ES-I3 (cell line): ENCODE results near the gene KSR1.
A peak's percentile ranks its signal among the peaks of the same experiment; 100 is the strongest.
"Not testable (repeated sequence)": the region's sequence is repeated elsewhere in the genome, so short reads cannot be mapped to it uniquely, and the experiment has no call there.

Experiments used
- H3K36me3 ChIP-seq: 2 replicates; pipeline ENCODE4 v1.6.1; 2013; ENCODE audit warnings: mild to moderate bottlenecking, low read length, control low read depth, moderate library complexity; ENCODE audit not compliant: insufficient read depth
- H3K4me1 ChIP-seq: 2 replicates; pipeline ENCODE4 v1.6.1; 2013; ENCODE audit warnings: mild to moderate bottlenecking, control low read depth, low read length; ENCODE audit not compliant: insufficient read depth
- H3K9ac ChIP-seq: 2 replicates; pipeline ENCODE4 v1.6.1; 2013; ENCODE audit warnings: low read depth, mild to moderate bottlenecking, low read length, moderate library complexity
- H3K9me3 ChIP-seq: 2 replicates; pipeline ENCODE4 v1.6.1; 2013; ENCODE audit warnings: mild to moderate bottlenecking, low read length, moderate library complexity; ENCODE audit not compliant: control insufficient read depth, insufficient read depth

The KSR1 gene

DNA sequence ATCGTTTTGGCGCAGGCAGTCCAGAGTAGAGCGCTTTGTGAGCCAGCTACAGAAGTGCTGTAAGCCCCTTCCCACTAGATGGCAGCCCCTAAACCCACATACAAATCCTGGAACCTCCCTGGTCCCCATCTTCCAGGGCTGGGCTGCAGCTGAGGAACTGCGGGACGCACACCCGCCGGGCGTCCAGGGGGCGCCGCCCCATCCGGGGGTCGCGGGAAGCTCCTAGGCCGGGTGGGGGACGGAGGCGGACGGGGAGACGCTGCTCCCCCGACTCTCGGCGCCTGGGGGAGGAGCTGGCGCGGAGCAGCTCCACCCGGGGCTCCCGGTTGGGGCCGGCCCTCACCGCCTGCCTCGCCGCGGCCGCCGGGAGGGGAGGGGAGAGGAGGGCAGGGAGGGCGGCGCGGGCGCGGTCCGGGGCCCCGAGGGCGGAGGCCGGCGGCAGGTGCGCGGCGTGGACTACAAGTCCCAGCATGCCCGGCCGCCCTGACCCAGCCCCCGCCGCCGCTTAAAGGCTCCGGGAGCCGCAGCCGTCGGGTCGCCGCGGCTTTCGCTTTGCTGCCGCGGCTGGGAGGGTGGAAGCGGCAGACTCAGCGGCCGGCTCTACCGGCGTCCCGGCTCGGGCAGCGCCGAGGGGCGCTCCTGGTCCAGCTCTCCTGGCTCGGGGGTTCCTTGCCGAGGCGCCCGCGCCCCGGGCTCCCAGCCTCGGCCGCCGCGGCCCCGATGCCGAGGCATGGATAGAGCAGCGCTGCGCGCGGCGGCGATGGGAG is at the start of gene KSR1:
KSR1 (plus strand) TSS at position 535 of the 767 bp plus-strand sequence; CDS start at position 731, 196 bp downstream.
- H3K4me1 ChIP-seq, result peaks cover 15% of the 10 kb centered on the region; the same call in 1 of the 2 replicates
- H3K9me3 ChIP-seq, result no peaks in the 10 kb centered on the region
- no peaks in the 10 kb centered on the region for H3K36me3 ChIP-seq
- H3K9ac ChIP-seq, result peak within 1 kb of the TSS; percentile 88

DNA sequence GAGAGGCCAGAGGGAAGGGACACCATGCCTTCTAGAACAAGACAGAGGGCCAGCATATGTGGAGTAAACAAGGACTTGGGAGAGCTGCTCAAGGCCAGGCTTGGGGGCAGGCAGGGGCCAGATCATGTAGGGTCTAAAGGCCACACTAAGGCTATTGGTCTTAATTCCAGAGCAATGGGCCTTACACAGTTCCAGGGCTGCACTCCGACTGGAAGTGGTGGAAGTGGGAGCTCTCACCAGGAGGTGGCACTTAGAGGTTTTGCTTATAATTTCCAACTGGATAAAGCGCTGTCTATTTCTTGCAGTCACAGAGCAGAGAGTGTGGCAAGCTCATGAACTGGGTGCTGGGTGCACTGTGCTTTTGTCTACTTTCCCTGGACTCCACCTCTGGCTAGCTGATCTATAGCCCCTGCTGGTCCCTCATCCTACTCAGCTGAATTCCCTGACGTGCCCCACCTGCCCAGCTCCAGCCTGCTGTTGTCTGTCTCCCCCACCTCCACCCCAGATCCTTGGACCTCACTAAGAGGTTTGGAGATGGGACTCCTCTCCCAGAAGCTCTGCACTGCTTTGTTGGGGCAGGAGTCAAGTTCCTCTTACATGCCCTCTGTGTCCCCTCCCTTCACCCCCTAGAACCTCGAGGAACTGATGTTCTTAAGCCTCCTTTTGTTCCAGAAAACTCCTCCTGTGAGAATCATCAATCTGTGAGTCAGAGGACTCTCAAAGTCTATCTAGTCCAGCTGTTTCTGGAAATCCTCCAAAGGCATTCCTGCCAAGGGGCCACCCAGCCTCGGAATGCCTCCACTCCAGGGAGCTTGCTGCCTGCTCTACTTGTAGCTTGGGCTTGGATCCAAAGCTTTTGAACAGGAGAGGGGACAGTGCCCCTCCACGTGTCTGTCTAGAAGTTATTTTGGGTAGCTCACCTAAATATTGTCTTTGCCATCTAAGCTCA is 48.1 kb upstream of the KSR1 start:
- H3K4me1 ChIP-seq, result 0 out of 2 replicates have a peak, but pooled peaks cover 3% of the 10 kb centered on the region
- H3K36me3 ChIP-seq, result no peaks in the 10 kb centered on the region
- H3K9ac ChIP-seq, result no peak overlapping the region
- no peaks in the 10 kb centered on the region for H3K9me3 ChIP-seq

DNA sequence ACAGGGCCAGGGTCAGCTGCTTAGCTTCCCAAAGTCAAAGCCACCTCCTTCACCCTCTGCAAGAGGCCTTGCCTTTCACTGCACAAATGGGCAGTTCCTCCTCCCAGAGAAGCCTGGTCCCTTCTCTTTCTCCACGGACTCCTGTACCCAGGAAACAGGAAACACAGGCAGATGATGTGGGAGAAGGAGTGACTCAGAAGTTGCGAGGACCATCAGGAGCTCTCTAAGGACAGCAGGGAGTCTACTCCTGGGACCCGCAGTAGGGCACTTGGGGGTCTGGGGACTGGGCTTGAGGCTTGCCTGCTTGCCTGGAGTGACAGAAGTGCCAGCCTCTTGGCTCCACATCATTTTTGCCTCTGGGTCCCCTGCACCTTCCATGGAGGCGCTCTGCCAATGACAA is 47.4 kb upstream of the KSR1 start:
- H3K9ac ChIP-seq, result no peak overlapping the region
- no peaks in the 10 kb centered on the region for H3K9me3 ChIP-seq
- no peaks in the 10 kb centered on the region for H3K4me1 ChIP-seq
- no peaks in the 10 kb centered on the region for H3K36me3 ChIP-seq

DNA sequence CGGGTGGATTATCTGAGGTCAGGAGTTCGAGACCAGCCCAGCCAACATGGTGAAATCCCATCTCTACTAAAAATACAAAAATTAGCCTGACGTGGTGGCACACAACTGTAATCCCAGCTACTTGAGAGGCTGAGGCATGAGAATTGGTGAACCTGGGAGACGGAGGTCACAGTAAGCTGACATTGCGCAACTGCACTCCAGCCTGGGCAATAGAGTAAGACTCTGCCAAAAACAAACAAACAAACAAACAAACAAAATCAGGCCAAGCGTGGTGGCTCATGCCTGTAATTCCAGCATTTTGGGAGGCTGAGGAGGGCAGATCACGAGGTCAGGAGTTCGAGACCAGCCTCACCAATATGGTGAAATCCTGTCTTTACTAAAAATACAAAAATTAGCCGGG is 44.1 kb upstream of the KSR1 start:
- H3K9me3 ChIP-seq, H3K4me1 ChIP-seq, H3K36me3 ChIP-seq, H3K9ac ChIP-seq: not testable (repeated sequence)

DNA sequence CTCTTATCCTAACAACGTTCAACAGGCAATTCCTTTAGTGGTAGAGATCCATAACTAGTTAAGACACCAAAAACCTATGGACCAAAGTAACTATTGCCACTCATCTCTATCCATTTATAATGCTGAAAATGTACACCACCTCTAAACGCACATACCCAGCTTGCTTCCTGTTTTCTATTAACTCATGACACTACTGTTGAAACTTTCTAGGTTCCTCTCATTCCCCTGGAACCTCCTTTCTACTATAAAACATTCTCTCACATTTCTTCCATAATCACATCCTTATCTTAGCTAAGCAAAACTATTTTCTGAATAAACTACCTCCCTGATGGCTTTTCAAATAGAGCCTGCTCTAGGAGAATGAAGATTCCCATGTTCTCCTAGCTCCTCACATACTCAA is 42.9 kb upstream of the KSR1 start:
- H3K9me3 ChIP-seq, result no peaks in the 10 kb centered on the region
- H3K4me1 ChIP-seq, result no peaks in the 10 kb centered on the region
- no peaks in the 10 kb centered on the region for H3K36me3 ChIP-seq
- no peak overlapping the region for H3K9ac ChIP-seq

DNA sequence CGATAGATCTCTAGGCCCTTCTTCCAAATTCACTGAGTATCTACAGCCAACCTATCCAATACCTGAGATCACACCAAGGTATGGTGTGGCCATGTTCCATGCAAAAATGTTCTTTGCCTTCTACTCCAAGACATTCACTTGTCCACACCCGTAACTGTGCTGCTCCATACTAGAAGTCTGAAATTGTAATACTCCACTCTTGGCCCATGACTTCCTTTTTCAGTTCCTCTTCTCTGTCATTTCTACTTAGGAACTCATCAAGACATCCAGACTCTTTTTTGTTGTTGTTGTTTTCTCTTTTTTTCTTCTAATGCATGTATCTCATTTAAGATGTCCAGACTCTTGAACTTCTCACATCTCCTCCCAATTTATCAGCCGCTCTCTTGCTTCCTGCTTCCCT is 42.5 kb upstream of the KSR1 start:
- Histone ChIP-seq H3K9ac (no peak overlapping the region), H3K36me3 (no peaks in the 10 kb centered on the region), H3K4me1 (no peaks in the 10 kb centered on the region)

DNA sequence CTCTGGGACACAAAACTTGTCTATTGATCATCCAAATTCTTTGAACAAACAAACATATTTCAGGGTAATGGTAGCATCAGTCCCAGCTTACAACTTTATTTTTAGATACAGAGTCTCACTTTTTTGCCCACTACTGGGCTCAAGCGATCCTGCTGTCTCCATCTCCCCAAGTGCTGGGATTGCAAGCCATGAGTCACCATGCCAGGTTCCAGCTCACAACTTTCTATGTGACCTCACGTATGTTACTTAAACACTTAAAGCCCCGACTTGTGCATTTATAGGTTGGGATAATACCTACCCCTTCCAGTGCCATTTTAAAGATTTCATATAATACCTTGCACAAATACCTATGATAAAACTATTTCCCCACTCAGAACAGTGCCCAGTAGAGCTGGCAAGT is 42.0 kb upstream of the KSR1 start:
- Histone ChIP-seq H3K36me3 (no peaks in the 10 kb centered on the region), H3K9me3 (no peaks in the 10 kb centered on the region), H3K9ac (no peak overlapping the region), H3K4me1 (no peaks in the 10 kb centered on the region)

More for the DNA sequence above, 42.5 kb upstream of the KSR1 start:
- H3K9me3 ChIP-seq, result no peaks in the 10 kb centered on the region

DNA sequence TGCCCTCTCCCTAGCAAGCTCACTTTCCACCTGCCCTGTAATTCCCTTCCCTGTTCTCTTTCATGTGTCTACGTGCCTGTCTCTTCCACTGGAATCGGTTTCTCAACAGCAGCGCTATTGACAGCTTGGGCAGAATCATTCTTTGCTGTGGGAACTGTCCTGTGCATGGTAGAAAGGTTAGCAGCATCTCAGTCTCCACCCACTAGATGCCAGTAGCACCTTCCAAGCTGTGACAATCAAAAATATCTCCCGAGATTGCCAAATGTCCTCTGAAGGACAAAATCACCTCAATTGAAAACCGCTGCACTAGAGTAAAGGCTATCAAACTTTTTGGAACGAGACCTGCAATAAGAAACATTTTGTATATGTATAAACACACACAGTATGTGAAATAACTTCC is 41.6 kb upstream of the KSR1 start:
- H3K9me3 ChIP-seq, result no peaks in the 10 kb centered on the region
- H3K9ac ChIP-seq, result no peak overlapping the region
- H3K36me3 ChIP-seq, result no peaks in the 10 kb centered on the region
- no peaks in the 10 kb centered on the region for H3K4me1 ChIP-seq

DNA sequence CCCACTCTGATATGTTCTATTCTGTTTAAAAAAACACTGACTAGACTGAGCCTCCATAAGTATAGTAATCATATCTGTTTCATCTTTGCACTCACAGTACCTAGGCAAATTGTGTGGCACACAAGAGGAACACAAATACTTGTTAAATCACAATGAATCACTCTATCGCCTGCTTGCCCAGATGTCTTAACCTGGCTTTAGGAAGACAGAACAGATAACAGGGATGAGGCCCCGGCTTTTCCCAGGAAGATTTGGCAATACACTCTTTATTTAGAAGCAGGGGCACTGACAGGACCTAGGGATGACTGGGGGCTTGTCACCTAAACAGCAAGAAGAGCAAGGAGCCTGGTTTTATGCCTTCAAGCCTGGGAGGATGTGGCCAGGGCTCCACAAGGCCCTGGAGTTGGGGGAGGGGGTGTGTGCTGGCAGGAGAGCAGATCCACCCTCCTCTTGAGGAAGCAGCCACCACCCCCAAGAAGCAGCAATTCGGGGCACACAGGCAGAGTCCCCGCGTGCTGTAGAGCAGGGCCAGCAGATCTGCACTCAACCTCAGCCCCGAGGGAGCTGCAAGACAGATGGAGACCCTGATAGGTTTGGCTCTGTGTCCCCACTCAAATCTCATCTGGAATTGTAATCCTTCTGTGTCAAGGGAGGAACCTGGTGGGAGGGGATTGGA is 41.0 kb upstream of the KSR1 start:
- Histone ChIP-seq H3K9me3 (no peaks in the 10 kb centered on the region), H3K4me1 (no peaks in the 10 kb centered on the region), H3K9ac (no peak overlapping the region), H3K36me3 (no peaks in the 10 kb centered on the region)

DNA sequence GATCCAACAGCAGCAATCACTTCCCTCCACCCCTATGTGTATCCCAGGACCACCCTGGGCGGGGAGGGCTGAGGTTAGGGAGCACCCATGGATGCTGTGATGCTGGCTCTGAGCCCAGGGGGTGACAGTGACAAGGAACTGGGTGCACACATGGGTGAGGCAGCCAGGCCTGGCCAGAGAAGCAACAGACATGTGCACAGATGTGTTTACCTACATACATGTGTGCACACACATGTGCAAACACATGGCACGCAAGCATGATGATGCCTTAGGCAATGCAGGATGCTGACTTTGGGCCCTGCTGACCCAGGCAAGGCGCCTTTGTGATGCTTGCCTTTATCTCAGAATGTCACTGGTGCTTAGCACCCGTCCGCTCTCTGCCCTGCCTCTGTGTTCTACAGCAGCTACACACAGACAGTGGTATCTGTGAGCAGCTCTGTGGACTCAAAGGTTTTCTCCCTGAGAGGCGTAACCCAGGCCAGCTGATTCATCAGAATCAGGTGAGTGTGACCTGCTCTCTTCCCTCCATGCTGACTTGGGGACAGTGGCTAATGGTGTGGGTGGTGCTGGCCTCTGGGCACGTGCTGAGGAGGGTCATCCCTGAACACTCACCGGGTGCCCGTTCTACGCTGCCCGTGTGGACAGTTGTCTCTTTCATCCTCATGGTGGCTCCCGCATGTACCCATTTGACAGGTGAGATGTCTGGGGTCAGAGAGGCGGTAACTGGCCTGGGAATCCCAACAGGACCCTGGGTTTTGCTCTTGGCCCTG is 38.5 kb upstream of the KSR1 start:
- Histone ChIP-seq H3K36me3 (no peaks in the 10 kb centered on the region), H3K4me1 (no peaks in the 10 kb centered on the region), H3K9me3 (no peaks in the 10 kb centered on the region), H3K9ac (no peak overlapping the region)

DNA sequence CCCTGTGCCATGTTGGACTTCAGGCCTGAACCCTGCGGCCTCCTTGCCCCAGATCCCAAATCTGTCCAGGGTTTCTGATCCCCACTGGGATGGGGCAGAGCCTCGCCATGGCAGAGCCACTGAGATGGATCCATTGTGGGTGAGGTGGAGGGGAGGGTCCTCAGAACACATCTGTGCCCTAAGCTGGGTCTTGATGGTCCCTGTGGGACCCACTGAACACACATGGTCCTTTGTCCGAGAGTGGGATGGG is 38.0 kb upstream of the KSR1 start:
- Histone ChIP-seq H3K4me1 (no peaks in the 10 kb centered on the region), H3K36me3 (no peaks in the 10 kb centered on the region), H3K9ac (no peak overlapping the region), H3K9me3 (no peaks in the 10 kb centered on the region)

DNA sequence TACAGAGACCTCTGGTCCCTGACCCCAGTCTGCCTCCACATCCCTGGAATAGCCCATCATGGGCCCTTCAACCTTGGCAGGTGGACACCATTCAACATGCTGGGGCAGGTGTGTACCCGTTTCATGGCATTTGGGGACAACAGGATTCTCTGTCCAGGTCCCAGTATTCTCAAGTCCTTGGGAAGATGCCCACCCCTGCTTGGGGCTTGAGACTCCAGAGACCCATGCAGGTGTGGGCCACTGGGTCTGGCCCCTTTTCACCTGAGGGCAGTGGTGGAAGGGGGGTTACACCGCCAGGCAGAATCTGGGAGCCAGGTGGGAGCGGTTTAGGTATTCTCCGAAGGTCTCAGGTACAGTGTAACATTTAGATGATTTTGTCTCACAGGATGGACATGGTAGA is 37.1 kb upstream of the KSR1 start:
- H3K9me3 ChIP-seq, result no peaks in the 10 kb centered on the region
- no peaks in the 10 kb centered on the region for H3K36me3 ChIP-seq
- H3K9ac ChIP-seq, result no peak overlapping the region
- no peaks in the 10 kb centered on the region for H3K4me1 ChIP-seq

DNA sequence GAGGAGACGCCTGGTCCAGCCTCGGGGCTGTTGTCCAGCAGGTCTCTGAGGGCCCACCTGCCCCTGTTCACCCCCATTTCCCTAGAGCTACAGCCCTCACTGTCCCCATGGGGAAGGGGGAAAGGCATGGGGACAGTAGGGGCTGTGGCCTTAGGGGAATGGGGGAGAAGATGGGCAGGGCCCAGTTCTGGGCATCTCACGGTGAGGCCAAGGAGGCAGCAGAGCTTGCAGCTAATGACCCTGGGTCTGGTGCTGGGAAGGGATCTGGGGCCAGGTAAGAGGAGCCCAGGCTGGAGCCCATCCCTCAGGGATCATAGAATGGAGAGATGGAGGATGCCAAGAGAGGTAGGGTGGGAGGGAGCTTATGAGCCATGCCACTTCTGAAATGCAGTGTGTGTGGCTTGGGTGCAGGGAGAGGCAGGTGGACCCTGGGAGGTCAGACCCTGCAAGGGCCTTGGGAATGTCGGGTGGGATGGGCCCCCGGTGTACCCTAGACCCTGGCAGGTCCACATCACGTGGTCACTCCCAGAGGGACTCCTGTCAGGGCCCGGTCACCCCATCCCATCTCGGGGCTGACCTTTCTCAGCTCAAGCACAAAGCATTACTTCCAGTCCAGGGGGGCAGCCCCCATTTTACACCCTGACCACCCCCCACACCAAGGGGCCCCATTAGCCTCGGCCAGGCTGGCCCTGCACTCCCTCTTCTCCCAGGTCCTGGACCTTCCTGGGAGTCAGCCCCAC is 35.9 kb upstream of the KSR1 start:
- H3K4me1 ChIP-seq, result no peaks in the 10 kb centered on the region
- no peak overlapping the region for H3K9ac ChIP-seq
- no peaks in the 10 kb centered on the region for H3K36me3 ChIP-seq
- no peaks in the 10 kb centered on the region for H3K9me3 ChIP-seq
